Activated CD8-positive, alpha-beta memory T cell treated with anti-CD3 and anti-CD28 coated beads, Interleukin-2, amount 10 ng/mL, durations not matched to agents 7 days and 5 days (primary cell): ENCODE measurements around the gene JPH4. TPM values are rescaled to one million over a fixed set of nuclear protein-coding genes. Genes with fewer than 3 reads are reported as not detected.
"Not testable (repeated sequence)": the region's sequence is repeated elsewhere in the genome, so short reads cannot be mapped to it uniquely, and the experiment has no call there.

ENCODE experiments used
- ATAC-seq: fragments of 150-1000 bp; cut with Tn5 transposase; one replicate; pipeline ENCODE4 v1.10.0; 2021; ENCODE audit warnings: moderate library complexity
- CTCF ChIA-PET: fragments of 350-600 bp; sonication (Branson Sonifier 250); formaldehyde crosslinking; loops from one replicate; lab custom pipeline; 2021; ENCODE audit warnings: antibody characterized with exemption; lab: Charles Lee
- DNase-seq: peaks from one replicate; pipeline ENCODE4 v3.0.0-alpha.2; 2020
- H3K27ac Mint-ChIP-seq: one replicate; pipeline ENCODE4 v1.8.0; 2021; ENCODE audit warnings: mild to moderate bottlenecking, mixed read lengths
- H3K27me3 Mint-ChIP-seq: one replicate; pipeline ENCODE4 v1.8.0; 2021; ENCODE audit warnings: mixed read lengths
- H3K36me3 Mint-ChIP-seq: one replicate; pipeline ENCODE4 v1.8.0; 2021; ENCODE audit warnings: mild to moderate bottlenecking, mixed read lengths
- H3K4me1 Mint-ChIP-seq: one replicate; pipeline ENCODE4 v1.8.0; 2021; ENCODE audit warnings: mixed read lengths
- H3K4me3 Mint-ChIP-seq: one replicate; pipeline ENCODE4 v1.8.0; 2021; ENCODE audit warnings: mild to moderate bottlenecking, moderate library complexity, mixed read lengths
- H3K9me3 Mint-ChIP-seq: one replicate; pipeline ENCODE4 v1.8.0; 2022; ENCODE audit warnings: low read depth, mixed read lengths
- total RNA-seq, 2 experiments: library from RNA; stranded (reverse); gene quantifications; one replicate each; pipeline ENCODE4 v1.2.3, GENCODE V29; 2021

Gene JPH4
- total RNA-seq, 2 experiments from 2014 or later, result 0.77 TPM; not detected in 1

DNA sequence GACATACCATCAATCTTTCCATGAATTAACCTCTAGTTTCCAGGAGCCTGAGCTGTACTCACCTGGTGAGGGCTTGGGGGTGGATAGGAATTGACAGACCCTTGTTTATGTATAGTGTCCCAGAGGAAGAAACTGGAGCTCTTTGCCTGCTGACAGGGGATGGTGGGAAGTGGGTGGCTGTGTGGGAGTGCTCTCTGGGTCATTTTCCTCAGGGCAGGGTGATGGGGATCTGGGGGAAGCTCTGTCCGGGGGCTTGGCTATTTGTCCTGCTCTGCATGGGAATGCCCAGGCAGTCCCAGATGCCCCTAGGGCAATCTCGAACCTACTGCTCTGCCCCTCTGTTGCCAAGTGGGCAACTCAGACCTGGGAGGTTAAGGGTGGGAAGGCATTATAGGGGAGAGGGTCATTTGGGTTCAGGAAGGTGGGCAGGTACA, 35.8 kb upstream of the JPH4 start:
- peaks cover 3% of the 10 kb centered on the region for H3K27me3 Mint-ChIP-seq
- CTCF ChIA-PET, result interaction anchor here (1.0 to 6.6 kb wide), 4 partner anchors 12 to 58 kb away, joined by 3 to 86 read pairs (median 20); no protein-coding TSS in a partner anchor
- H3K4me3 Mint-ChIP-seq, result no peak overlapping the region
- DNase-seq (no peak), ATAC-seq (no peak)
- H3K9me3 Mint-ChIP-seq, result no peaks in the 10 kb centered on the region
- H3K4me1 Mint-ChIP-seq, result peaks cover 24% of the 10 kb centered on the region
- H3K36me3 Mint-ChIP-seq, result peaks cover 9% of the 10 kb centered on the region
- H3K27ac Mint-ChIP-seq, result no peak overlapping the region

- Mint-ChIP-seq H3K4me3 (no peak overlapping the region), H3K9me3 (peaks cover 5% of the 10 kb centered on the region), H3K36me3 (peaks cover 16% of the 10 kb centered on the region), H3K27ac (no peak overlapping the region), H3K4me1 (peaks cover 29% of the 10 kb centered on the region), H3K27me3 (no peaks in the 10 kb centered on the region)
- DNase-seq (no peak), ATAC-seq (no peak)
- CTCF ChIA-PET, result interaction anchor here (1.0 to 6.6 kb wide), 5 partner anchors 13 to 341 kb away, joined by 3 to 86 read pairs (median 4); no protein-coding TSS in a partner anchor
Measured at GRCh38 chr14:23613242-23614070, 34.9 kb upstream of the JPH4 start.

- DNase-seq, result no peak
- CTCF ChIA-PET, result interaction anchor here (1.0 to 6.6 kb wide), 5 partner anchors 15 to 342 kb away, joined by 3 to 86 read pairs (median 4); no protein-coding TSS in a partner anchor
- ATAC-seq, result no peak
- Mint-ChIP-seq H3K9me3 (peaks cover 5% of the 10 kb centered on the region), H3K27me3 (no peaks in the 10 kb centered on the region), H3K4me3 (no peak overlapping the region), H3K4me1 (peaks cover 29% of the 10 kb centered on the region), H3K27ac (no peak overlapping the region), H3K36me3 (peaks cover 16% of the 10 kb centered on the region)
Measured at GRCh38 chr14:23612802-23613201, 34.2 kb upstream of the JPH4 start.

GRCh38 chr14:23612354-23612732, 33.8 kb upstream of the JPH4 start:
- Mint-ChIP-seq H3K27ac (no peak overlapping the region), H3K27me3 (no peaks in the 10 kb centered on the region), H3K9me3 (peaks cover 5% of the 10 kb centered on the region), H3K36me3 (peaks cover 16% of the 10 kb centered on the region), H3K4me3 (no peak overlapping the region), H3K4me1 (peaks cover 32% of the 10 kb centered on the region)
- no peak for DNase-seq
- CTCF ChIA-PET, result interaction anchor here (1.0 to 6.6 kb wide), 5 partner anchors 15 to 342 kb away, joined by 3 to 86 read pairs (median 4); no protein-coding TSS in a partner anchor
- no peak for ATAC-seq

DNA sequence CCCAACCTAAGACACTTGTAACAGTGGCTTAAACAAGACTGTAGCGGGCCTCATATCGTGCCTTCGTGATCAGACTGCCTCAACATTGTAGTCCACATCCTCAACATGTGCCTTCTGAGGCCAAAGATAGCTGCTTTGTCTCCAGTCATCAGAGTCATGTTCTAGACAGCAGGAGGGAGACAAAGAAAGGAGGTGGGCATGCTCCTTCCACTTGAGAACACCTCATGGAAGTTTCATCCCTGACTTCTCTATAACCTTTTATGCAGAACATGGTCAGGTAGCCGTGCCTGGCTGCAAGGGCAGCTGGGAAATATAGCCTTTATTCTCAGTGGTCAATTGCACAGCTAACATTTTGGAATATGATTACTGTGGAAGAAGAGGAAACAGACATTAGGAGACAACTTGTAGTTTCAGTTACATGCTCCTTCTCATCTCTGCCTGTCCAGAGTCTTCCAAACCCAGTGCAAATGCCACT, 32.3 kb upstream of the JPH4 start:
- Mint-ChIP-seq H3K36me3 (peaks cover 16% of the 10 kb centered on the region), H3K4me3 (no peak overlapping the region), H3K27me3 (no peaks in the 10 kb centered on the region), H3K27ac (peak overlapping the region; percentile 97), H3K4me1 (peaks cover 47% of the 10 kb centered on the region), H3K9me3 (peaks cover 5% of the 10 kb centered on the region)
- peak; percentile 63 for DNase-seq
- CTCF ChIA-PET, result interaction anchor here (0.5 to 6.6 kb wide), 8 partner anchors 9 to 542 kb away, joined by 3 to 86 read pairs (median 4); partner anchors contain the start of gene DHRS4
- ATAC-seq, result peak; percentile 56

GRCh38 chr14:23610090-23610814, 31.7 kb upstream of the JPH4 start:
- Mint-ChIP-seq H3K4me3 (peak overlapping the region; percentile 18), H3K9me3 (peaks cover 5% of the 10 kb centered on the region), H3K4me1 (peaks cover 53% of the 10 kb centered on the region), H3K27me3 (no peaks in the 10 kb centered on the region), H3K27ac (peak overlapping the region; percentile 97), H3K36me3 (peaks cover 16% of the 10 kb centered on the region)
- CTCF ChIA-PET, result interaction anchor here (0.5 to 6.6 kb wide), 8 partner anchors 8 to 543 kb away, joined by 3 to 86 read pairs (median 4); partner anchors contain the start of gene DHRS4
- ATAC-seq (peak; percentile 72), DNase-seq (peak; percentile 60)

DNA sequence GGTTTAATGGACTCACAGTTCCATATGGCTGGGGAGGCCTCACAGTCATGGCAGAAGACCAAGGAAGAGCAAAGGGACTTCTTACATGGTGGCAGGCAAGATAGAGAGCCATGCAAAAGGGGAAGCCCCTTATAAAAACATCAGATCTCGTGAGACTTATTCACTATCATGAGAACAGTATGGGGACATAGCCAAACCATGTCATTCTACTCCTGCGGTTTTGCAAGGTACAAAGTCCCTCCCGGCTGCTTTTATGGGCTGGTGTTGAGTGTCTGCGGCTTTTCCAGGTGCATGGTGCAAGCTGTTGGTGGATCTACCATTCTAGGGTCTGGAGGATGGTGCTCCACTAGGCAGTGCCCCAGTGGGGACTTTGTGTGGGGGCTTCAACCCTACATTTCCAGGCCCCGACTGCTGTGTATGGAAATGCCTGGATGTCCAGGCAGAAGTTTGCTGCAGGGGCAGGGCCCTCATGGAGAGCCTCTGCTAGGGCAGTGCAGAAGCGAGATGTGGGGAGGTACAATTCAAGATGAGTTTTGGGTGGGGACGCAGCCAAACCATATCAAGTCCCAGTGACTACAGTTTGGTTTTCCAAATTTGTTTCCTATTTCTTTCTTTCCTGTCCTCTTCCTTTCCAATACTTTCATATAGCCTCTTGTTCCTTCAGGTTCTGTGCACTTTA, 31.0 kb upstream of the JPH4 start:
- DNase-seq, H3K4me3 Mint-ChIP-seq, ATAC-seq, H3K9me3 Mint-ChIP-seq, H3K27me3 Mint-ChIP-seq: not testable (repeated sequence)
- Mint-ChIP-seq H3K36me3 (peaks cover 16% of the 10 kb centered on the region), H3K4me1 (peaks cover 53% of the 10 kb centered on the region), H3K27ac (peak overlapping the region; percentile 97)
- CTCF ChIA-PET, result interaction anchor here (0.8 to 6.6 kb wide), 4 partner anchors 13 to 344 kb away, joined by 3 to 86 read pairs (median 20); partner anchors contain the start of gene DHRS4

DNA sequence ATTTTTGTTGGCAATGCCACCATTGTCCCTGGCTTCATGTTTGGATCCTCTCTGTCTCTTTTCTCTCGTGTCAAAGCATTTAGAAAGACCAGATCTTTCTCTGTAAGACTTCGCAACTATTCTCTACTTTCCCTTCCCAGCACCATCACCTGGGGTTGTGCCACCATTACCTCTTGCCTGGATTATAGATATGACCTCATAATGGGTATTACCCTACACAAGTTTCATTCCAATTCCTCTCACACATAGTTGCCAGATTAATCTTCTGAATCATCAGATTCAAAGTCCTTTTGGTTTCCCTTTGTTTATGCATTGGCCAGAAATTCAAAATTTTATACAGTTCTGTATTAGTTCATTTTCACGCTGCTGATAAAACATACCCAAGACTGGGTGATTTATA, 30.4 kb upstream of the JPH4 start:
- Mint-ChIP-seq H3K9me3 (peaks cover 5% of the 10 kb centered on the region), H3K27ac (peak overlapping the region; percentile 97), H3K36me3 (peaks cover 16% of the 10 kb centered on the region), H3K4me3 (no peak overlapping the region), H3K4me1 (peaks cover 53% of the 10 kb centered on the region), H3K27me3 (no peaks in the 10 kb centered on the region)
- DNase-seq (no peak), ATAC-seq (no peak)
- CTCF ChIA-PET, result interaction anchor here (4.2 kb wide), 1 partner anchor 23 kb away, joined by 26 read pairs; no protein-coding TSS in a partner anchor

DNA sequence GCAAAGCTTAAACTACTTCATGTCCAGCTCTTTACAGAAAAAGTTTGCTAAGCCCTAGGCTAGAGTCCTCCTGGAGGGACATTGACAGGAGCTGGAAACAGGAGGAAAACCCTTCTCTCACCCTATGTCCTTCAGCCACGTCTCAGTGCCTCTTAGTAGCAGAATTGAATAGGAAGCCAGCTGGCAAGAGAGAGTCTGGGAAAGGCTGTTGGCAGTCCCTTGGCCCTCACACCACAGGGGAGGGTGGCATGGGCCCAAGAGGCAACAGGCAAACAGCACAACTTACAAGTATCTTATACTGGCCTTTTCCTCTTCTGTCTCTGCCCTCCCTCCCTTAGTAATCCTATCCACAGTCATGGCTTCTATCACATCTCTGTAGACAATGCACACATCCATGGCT, 29.9 kb upstream of the JPH4 start:
- Mint-ChIP-seq H3K9me3 (peaks cover 5% of the 10 kb centered on the region), H3K36me3 (peaks cover 16% of the 10 kb centered on the region), H3K4me1 (peaks cover 53% of the 10 kb centered on the region), H3K4me3 (no peak overlapping the region), H3K27me3 (no peaks in the 10 kb centered on the region), H3K27ac (peak overlapping the region; percentile 8)
- CTCF ChIA-PET, result interaction anchor here (0.9 to 4.2 kb wide), 2 partner anchors 20 to 24 kb away, joined by 3 to 26 read pairs; no protein-coding TSS in a partner anchor
- ATAC-seq (no peak), DNase-seq (no peak)

DNA sequence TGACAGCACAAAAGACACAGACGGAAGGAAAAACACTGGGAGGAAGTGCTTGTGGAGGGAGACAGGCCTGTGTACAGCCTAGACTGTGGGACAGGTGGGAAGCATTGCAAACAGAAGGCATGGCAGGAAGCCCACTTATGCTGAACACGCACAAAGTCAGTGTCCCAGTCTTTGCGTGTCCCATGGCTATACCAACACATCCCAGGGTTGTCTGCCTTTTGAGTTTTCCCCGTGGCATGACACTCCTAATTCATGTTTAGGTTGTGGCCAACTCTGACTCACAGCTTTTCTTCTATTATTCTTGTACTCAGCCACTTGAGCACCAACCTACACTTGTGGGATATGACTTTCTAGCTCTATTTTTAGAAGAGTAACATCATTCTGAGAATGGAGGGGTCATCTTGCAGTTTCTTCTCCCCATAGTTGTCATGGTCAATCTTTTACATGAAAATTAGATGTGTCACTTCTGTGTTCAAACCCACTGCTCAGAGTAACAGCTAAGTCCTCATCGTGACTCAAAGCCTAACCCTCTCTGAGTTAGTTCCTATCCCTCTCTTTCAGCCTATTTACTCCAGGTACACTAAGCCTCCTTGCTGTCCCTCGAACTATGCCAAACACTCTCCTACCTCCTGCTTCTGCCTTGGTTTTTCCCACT, 27.5 kb upstream of the JPH4 start:
- Mint-ChIP-seq H3K4me1 (peaks cover 60% of the 10 kb centered on the region), H3K27ac (peak overlapping the region; percentile 88), H3K36me3 (peaks cover 14% of the 10 kb centered on the region), H3K4me3 (peak overlapping the region; percentile 1), H3K9me3 (peaks cover 5% of the 10 kb centered on the region), H3K27me3 (no peaks in the 10 kb centered on the region)
- peak; percentile 79 for ATAC-seq
- CTCF ChIA-PET, result interaction anchor here (0.7 to 4.2 kb wide), 8 partner anchors 9 to 484 kb away, joined by 3 to 26 read pairs (median 4); no protein-coding TSS in a partner anchor
- peak; percentile 51 for DNase-seq

GRCh38 chr14:23604675-23605170, 26.1 kb upstream of the JPH4 start:
- DNase-seq, result no peak
- no peak for ATAC-seq
- CTCF ChIA-PET, result interaction anchor here (1.6 to 4.2 kb wide), 4 partner anchors 14 to 27 kb away, joined by 3 to 26 read pairs (median 10); no protein-coding TSS in a partner anchor
- Mint-ChIP-seq H3K27me3 (no peaks in the 10 kb centered on the region), H3K9me3 (peaks cover 7% of the 10 kb centered on the region), H3K4me1 (peaks cover 46% of the 10 kb centered on the region), H3K27ac (no peak overlapping the region), H3K36me3 (peaks cover 10% of the 10 kb centered on the region), H3K4me3 (no peak overlapping the region)

DNA sequence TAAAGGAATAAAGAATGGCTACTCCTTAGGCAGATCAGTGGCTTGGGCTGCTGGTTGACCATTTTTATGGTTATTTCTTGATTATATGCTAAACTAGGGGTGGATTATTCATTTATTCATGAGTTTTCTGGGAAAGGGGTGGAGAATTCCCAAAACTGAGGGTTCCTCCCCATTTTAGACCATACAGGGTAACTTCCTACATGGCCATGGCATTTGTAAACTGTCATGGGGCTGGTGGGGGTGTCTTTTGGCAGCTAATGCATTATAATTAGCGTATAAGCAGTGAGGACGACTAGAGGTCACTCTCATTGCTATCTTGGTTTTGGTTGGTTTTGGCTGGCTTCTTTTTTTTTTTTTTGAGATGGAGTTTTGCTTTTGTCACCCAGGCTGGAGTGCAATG, 25.6 kb upstream of the JPH4 start:
- Mint-ChIP-seq H3K36me3 (peaks cover 8% of the 10 kb centered on the region), H3K27me3 (no peaks in the 10 kb centered on the region), H3K9me3 (peaks cover 8% of the 10 kb centered on the region), H3K27ac (no peak overlapping the region), H3K4me1 (peaks cover 41% of the 10 kb centered on the region), H3K4me3 (no peak overlapping the region)
- CTCF ChIA-PET, result interaction anchor here (1.6 kb wide), 1 partner anchor 13 kb away, joined by 3 read pairs; no protein-coding TSS in a partner anchor
- no peak for ATAC-seq
- no peak for DNase-seq
